Heart left ventricle (tissue), 13 donors: ENCODE data around the gene RNF150.

Source experiments
- CTCF ChIP-seq, 12 donors: fragments of 200-600 bp; sonication (generic) in 4 of 12; IDR thresholded peaks; one replicate each; pipeline versions ENCODE4 v1.5.0 to v1.8.0; 2018 to 2022; ENCODE audit warnings: antibody characterized with exemption in 12 of 12, mild to moderate bottlenecking in 5 of 12
- POLR2A ChIP-seq, 2 donors: fragments of 450-650 bp; IDR thresholded peaks; one replicate each; pipeline ENCODE4 v1.6.1; 2017; ENCODE audit warnings: antibody characterized with exemption in 2 of 2, mild to moderate bottlenecking in 2 of 2, moderate library complexity in 2 of 2
- donor health status: ischemic (EF 13 %, LVEDD 7.1; RV severe dilation, severe dysfunction).
- donor health status: DM: no; HTN: yes; CAD: no.
- donor health status: DM: no; HTN: no; CAD: no.
- donor health status: ischemic (EF 25% LVEDD 6.9; RV normal size, moderate dysfunction).
- donor health status: ischemic (EF 25% LVEDD 5.7; RV mildly dilated, moderate dysfunction).
- donor health status: ischemic (EF 35%, LVEDD 5.7; RV mildly dilated, moderate dysfunction).
- donor health status: nonischemic (EF 11% LVEDD 7.7; RV severe dilation, severe dysfunction).
- donor health status: DM: yes; HTN: yes; CAD: no.
- donor health status: PGD.
- donor health status: ischemic (EF 29% LVEDD 5.4; RV normal size, mild dysfunction).
- donor health status: nonischemic (EF 23%, LVEDD 6.1; RV moderate dilation, normal function).

- TF ChIP-seq CTCF (IDR thresholded peaks at IDR 0.05) (no peak), POLR2A (IDR thresholded peaks at IDR 0.05) (no peak)
These were observed 57.7 kb downstream of the RNF150 start for GRCh38 chr4:141075553-141075952.
